Stimulated activated CD4-positive, alpha-beta T cell treated with anti-CD3 and anti-CD28 coated beads, Interleukin-1b, Interleukin-23, amount 100 ng/mL, for 24 hours (primary cell): ENCODE results near the gene OR2A5.
"Not testable (repeated sequence)": the region's sequence is repeated elsewhere in the genome, so short reads cannot be mapped to it uniquely, and the experiment has no call there.

Experiments
- DNase-seq, 4 experiments: peaks; one replicate each; pipeline ENCODE4 v3.0.0-alpha.2; 2020; ENCODE audit warnings: low read depth in 4 of 4, low spot score in 1 of 4

OR2A5 gene

GRCh38 chr7:144048648-144049047, at the start of gene OR2A5:
OR2A5 (plus strand) TSS chr7:144048948; CDS start chr7:144050402, 1,454 bp downstream.
- DNase-seq, result no peak

DNA sequence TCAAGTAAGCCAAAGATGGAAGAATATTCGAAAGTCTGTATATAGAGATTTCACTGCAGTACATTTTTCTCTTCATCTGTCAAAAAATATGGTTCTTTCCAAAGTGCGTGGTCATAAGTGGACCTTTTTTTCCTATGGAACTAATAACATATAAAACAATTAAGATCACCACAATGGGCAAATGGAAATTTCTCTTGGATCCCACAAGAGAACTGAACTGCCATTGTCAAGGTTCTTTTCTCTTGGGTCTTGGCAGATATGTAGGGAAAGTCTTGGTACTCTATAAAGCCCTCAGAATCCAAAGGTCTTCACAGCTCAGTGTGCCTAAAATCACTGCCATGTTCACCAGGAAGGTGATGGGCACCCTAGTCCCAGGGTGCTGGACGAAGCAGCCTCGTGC, 48.7 kb upstream of the OR2A5 start, which contains the start of gene OR6B1:
Gene OR6B1, plus strand, starts transcription at position 301 of the 400 bp plus-strand sequence. CDS start 3,677 bp downstream, outside the sequence.
- DNase-seq, result no peak

- no peak for DNase-seq
Measured at GRCh38 chr7:144001543-144001942, 47.2 kb upstream of the OR2A5 start.

- DNase-seq, result no peak
Measured at GRCh38 chr7:144004703-144005102, 44.0 kb upstream of the OR2A5 start.

- no peak for DNase-seq
Measured at GRCh38 chr7:144006029-144006691, 42.6 kb upstream of the OR2A5 start.

DNA sequence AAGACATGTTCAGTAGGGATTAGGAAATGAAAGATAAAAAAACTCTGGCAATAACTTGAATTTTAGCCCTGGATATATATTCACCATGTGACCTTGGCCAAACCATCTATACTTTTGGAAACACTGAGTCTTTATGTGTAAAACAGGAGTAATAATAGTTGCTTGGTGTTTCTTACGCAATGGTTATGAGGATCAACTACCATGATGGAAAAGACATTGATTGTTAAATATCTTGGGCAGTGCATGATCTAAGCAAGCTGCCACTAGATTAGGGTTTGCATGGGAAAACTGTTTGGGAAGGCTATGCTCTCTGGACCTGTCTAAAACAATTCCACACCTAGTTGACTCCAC, 42.1 kb upstream of the OR2A5 start:
- no peak for DNase-seq

DNA sequence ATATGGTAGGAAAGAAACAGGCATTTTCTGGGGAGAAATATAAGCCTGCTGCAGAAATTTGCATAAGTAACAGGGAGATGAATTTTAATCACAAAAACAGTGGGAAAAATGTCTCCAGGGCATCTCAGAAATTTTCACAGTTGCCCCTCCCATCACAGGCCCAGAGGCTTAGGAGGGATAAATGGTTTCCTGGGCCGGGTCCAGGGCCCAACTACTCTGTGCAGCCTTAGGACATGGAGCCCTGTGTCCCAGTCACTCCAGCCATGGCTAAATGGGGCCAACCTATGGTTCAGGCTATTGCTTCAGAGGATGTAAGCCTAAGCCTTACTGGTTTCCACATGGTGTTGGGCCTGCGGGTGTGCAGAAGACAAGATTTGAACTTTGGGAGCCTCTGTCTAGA, 39.4 kb upstream of the OR2A5 start:
- no peak for DNase-seq

GRCh38 chr7:144010061-144010460, 38.7 kb upstream of the OR2A5 start:
- not testable (repeated sequence) for DNase-seq

GRCh38 chr7:144010821-144011220, 37.9 kb upstream of the OR2A5 start:
- not testable (repeated sequence) for DNase-seq

- DNase-seq, result no peak
Measured at GRCh38 chr7:144011458-144012230, 37.1 kb upstream of the OR2A5 start.

- DNase-seq, result no peak
Measured at GRCh38 chr7:144018065-144018464, 30.7 kb upstream of the OR2A5 start.

DNA sequence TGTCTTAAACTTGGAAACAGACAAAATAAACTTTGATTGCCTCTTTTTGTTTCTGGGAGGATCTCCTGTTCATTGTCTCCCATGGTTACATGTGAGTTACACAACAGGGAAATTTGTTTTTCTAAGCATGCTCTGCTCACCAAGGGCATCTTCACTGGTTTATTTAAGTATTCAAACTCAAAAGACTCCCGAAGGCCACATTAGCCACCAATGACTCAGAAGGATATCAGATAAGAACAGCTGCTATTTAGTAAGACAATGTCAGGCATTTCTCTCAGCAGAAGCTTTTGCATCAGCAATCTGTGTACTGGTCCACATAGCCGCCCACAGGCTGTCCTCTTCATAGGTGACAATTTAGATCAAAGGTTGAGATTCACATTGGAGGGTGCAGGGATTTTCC, 29.3 kb upstream of the OR2A5 start:
- DNase-seq, result no peak

DNA sequence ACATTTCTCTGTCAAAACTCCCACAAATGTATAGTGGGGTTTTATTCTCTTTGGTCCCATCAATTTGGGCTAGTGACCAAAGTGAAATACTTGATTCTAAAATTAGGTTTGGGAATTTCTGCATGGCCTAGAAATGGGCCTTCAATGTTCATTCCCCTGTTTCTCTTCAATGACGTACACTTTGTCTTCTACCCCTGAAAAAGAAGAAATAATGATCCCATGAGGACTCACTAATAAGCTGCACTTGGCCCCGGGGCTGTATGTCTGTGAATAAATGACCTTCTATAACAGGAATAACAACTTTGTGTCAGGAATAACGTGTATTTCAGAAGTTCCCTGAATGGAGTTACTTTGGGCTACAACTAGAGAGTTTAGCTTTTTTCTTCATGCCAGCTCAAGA, 28.4 kb upstream of the OR2A5 start:
- no peak for DNase-seq

- no peak for DNase-seq
Measured at GRCh38 chr7:144022169-144022568, 26.6 kb upstream of the OR2A5 start.

DNA sequence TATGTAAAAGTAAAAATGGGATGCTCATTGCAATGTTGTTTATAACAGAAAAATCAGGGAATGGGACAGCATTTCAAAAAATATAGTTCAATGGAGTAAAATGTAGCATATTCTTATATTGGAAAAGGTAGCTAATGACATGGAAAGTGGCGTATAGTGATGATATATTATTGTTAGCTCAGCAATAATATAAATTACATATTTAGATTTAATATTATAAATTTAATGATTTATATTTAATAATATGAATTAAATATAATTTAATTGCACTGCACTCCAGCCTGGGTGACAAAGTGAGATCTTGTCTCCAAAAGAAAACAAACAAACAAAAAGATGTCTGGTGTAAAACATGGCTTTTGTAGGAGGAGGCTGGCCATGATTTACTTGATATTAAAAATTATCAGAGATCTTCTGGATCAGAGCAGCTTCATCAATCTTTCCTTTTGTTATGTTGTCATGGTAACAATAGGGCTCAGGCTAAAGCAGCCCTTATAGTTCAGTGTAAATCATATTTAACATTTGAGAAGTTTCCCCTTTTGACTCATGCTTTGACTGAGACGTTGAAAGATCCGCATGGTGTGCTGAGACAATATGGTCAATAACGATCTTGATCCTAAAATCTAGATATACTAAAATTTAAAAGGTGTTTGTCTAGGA, 25.4 kb upstream of the OR2A5 start:
- no peak for DNase-seq

DNA sequence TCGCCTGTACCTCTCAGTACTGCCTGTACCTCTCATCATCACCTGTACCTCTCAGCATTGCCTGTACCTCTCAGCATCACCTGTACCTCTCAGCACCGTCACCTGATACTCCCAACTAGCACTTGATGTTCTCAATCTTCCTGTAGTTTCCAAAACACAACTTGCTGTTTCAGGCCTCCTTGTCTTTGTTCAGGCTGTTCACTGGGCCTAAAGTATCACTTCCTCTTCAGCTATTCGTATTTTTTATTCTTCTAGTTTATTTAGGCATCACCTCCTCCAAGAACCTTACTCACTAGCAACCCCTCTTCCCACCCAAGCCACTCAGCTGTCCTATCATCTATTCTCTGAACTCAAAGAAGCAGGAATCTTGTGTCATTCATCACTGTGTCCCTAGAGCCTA, 24.5 kb upstream of the OR2A5 start:
- DNase-seq, result no peak

- no peak for DNase-seq
Measured at GRCh38 chr7:144026203-144026883, 22.4 kb upstream of the OR2A5 start.

- DNase-seq, result no peak
Measured at GRCh38 chr7:144027070-144027469, 21.7 kb upstream of the OR2A5 start.

- no peak for DNase-seq
Measured at GRCh38 chr7:144027974-144028373, 20.8 kb upstream of the OR2A5 start.

DNA sequence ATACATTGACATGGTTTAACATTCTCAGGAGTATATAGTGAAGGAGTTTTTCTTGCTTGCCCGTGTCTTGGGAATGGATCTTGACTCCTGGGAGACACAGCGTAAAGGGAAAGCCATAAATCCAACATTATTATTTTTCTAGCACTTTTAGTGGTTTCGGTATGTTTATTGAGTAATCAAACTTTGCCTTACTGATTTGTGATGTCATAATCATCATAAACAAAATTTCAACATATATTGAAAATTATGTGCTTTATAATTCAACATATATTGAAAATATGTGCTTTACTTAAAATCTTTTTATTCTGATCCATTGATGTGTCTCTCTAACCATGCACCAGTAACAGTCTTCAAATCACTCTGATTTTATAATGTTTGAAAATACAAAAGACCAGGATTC, 20.2 kb upstream of the OR2A5 start:
- no peak for DNase-seq

DNA sequence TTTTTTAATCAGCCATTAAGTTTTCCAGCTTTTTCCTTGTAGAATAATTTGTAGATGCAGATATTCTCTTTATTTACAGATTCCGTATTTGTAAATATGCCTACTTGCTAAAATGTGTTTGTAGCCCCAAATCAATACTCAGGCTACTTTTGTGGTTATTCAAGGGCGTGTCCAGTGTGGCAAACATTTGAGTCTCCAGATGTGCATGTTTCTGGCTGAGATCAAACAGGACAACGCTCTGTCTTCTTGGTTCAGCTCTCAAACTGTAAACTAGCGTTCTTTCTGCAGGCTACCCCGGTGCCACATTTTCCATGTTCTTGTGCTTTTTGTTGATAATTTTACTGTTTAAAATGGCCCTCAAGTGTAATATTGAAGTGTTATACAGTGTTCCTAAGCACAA, 16.2 kb upstream of the OR2A5 start:
- no peak for DNase-seq
